ENCODE data around the gene ZNF608. TPM values are rescaled to one million over a fixed set of nuclear protein-coding genes. Genes with fewer than 3 reads are reported as not detected.
A peak's percentile ranks its signal among the peaks of the same experiment; 100 is the strongest.

ZNF608 gene
- total and polyA plus RNA-seq, 2 donors from 2014 or later = 5.9 to 35.8 TPM

DNA sequence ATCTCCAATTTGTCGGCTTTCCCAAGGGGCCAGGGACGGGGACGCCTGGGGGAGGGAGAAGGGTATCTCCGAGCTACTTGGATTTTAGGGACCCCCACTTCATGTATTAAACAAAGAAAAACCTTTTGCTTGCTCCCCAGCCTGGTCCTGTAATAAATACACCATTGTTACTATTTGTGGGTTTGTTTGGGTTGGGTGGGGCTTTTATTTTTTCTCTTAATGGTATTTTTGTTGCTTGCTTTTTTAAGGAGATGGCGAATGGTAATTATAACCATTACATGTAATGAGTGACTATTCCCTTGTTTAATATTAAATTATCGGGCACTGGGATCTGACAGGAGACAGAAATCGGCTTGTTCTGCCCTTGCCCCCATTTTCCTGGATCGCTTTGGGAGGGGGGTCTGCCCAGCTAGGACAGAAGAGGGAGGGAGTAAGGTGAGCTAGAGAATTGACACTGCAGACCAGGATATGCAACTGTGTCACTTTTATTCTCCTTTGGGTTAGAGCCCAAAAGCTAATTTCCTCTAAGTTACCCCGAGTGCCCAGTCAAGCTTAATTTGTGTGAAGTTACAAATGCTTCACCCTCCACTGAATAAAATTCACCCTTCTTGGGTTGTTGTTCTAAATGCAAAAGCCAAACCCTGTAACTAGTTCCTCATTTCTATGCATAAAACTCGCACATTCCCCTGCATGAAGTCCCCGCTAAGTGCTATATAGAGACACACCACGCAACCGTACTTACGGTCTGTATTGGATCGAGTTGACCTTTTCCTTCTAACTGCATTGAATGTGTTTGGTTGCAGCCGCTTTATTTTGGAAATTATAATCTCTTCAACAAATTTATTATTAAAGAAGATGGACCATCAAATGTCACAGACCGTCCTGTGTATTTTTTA is 1.6 kb upstream of the ZNF608 start:
- peak in 2 of 5 donors; percentile 43 to 77 for DNase-seq
- H3K27me3 ChIP-seq (ENCODE audit: control insufficient read depth, insufficient read depth, low read length) = no peaks in the 10 kb centered on the region
- H3K9me3 ChIP-seq (ENCODE audit: control insufficient read depth in 2 of 3, insufficient read depth in 1 of 3, low read length in 3 of 3) = no peaks in the 10 kb centered on the region
- TF ChIP-seq, protein P1, sequence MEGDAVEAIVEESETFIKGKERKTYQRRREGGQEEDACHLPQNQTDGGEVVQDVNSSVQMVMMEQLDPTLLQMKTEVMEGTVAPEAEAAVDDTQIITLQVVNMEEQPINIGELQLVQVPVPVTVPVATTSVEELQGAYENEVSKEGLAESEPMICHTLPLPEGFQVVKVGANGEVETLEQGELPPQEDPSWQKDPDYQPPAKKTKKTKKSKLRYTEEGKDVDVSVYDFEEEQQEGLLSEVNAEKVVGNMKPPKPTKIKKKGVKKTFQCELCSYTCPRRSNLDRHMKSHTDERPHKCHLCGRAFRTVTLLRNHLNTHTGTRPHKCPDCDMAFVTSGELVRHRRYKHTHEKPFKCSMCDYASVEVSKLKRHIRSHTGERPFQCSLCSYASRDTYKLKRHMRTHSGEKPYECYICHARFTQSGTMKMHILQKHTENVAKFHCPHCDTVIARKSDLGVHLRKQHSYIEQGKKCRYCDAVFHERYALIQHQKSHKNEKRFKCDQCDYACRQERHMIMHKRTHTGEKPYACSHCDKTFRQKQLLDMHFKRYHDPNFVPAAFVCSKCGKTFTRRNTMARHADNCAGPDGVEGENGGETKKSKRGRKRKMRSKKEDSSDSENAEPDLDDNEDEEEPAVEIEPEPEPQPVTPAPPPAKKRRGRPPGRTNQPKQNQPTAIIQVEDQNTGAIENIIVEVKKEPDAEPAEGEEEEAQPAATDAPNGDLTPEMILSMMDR (IDR thresholded peaks at IDR 0.05; ENCODE audit: borderline replicate concordance, extremely low read depth, insufficient read depth) = no peak
- peak overlapping the region; percentile 82 to 91 (median 90) for H3K4me3 ChIP-seq (ENCODE audit: low read length in 3 of 3)
- no peak for FAIRE-seq
- no peaks in the 10 kb centered on the region for H3K36me3 ChIP-seq (ENCODE audit: control insufficient read depth in 2 of 3, insufficient read depth in 3 of 3, low read length in 3 of 3)
- intact Hi-C loops (cut with DNase I) = no loop called here
- peak overlapping the region; percentile 91 to 92 for H3K27ac ChIP-seq (ENCODE audit: low read depth in 2 of 2, low read length in 2 of 2)
- peak overlapping the region; percentile 35 to 93 (median 79) for H3K9ac ChIP-seq (ENCODE audit: low read length in 3 of 3)
- peaks cover 0 to 2% (median 0%) of the 10 kb centered on the region in 3 donors for H3K4me1 ChIP-seq (ENCODE audit: control insufficient read depth in 2 of 3, insufficient read depth in 2 of 3, low read depth in 1 of 3, low read length in 3 of 3)

- Histone ChIP-seq H3K36me3 (ENCODE audit: control insufficient read depth in 2 of 3, insufficient read depth in 3 of 3, low read length in 3 of 3) (no peaks in the 10 kb centered on the region), H3K9ac (ENCODE audit: low read length in 3 of 3) (peak overlapping the region; percentile 69 to 93 (median 79)), H3K9me3 (ENCODE audit: control insufficient read depth in 2 of 3, insufficient read depth in 1 of 3, low read length in 3 of 3) (no peaks in the 10 kb centered on the region), H3K27me3 (ENCODE audit: control insufficient read depth, insufficient read depth, low read length) (no peaks in the 10 kb centered on the region), H3K4me3 (ENCODE audit: low read length in 3 of 3) (peak overlapping the region; percentile 90 to 97 (median 91)), H3K4me1 (ENCODE audit: control insufficient read depth in 2 of 3, insufficient read depth in 2 of 3, low read depth in 1 of 3, low read length in 3 of 3) (peaks cover 0 to 4% (median 0%) of the 10 kb centered on the region in 3 donors), H3K27ac (ENCODE audit: low read depth in 2 of 2, low read length in 2 of 2) (peak overlapping the region; percentile 91 to 92)
- TF ChIP-seq, protein P1 (IDR thresholded peaks at IDR 0.05; ENCODE audit: borderline replicate concordance, extremely low read depth, insufficient read depth) = no peak
- FAIRE-seq (no peak), DNase-seq (peak; percentile 93 to 98 (median 95))
- intact Hi-C loops (cut with DNase I) = no loop called here
Observed at GRCh38 chr5:124746916-124747790, 714 bp upstream of the ZNF608 start.

DNA sequence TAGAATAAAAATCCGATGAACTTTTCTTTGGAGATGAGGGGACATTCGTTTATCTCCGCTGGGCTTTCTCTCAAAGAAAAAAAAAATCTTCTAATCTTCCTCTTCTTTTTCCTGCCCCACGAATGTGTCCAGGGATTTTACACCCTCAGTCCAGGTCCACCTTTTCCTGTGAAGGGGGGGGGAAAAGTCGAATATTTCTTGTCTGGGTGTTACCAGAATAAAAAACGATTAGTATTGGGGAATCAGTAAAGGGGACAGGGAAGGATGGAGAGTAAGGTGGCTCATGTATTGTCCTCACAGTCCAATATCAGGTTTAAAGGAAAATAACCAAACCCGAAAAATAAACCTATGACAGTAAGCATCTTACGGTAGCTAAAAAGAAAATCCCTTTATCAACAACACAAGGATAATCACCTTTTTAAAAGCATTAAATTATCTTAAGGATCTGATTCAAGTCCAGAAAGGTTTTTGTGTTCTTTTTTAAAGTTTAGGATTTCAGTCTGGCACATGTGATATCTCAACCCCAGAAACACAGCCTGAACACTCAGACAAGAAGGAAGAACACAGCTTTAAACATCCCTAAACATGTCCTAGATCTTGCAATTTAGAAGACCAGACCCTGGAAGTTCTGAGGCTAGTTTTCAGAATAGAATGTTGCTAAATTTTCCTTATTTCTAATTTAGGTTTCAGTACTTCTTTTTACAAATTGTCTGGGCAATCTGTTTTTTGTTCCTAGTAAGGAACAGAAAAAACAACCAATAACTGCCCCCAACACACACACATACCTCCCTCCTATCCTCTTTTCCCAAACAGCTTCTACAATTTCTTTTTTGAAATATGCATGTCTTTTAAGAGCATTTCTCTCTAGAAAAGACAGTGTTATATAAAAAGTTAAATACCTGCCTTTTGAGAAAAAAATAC is 1.2 kb downstream of the ZNF608 start:
- peak overlapping the region; percentile 62 to 97 (median 90) for H3K4me3 ChIP-seq (ENCODE audit: low read length in 3 of 3)
- no peaks in the 10 kb centered on the region for H3K9me3 ChIP-seq (ENCODE audit: control insufficient read depth in 2 of 3, insufficient read depth in 1 of 3, low read length in 3 of 3)
- intact Hi-C loops (cut with DNase I) = no loop called here
- peak overlapping the region; percentile 88 to 92 for H3K27ac ChIP-seq (ENCODE audit: low read depth in 2 of 2, low read length in 2 of 2)
- peaks cover 3 to 8% (median 5%) of the 10 kb centered on the region in 3 donors for H3K4me1 ChIP-seq (ENCODE audit: control insufficient read depth in 2 of 3, insufficient read depth in 2 of 3, low read depth in 1 of 3, low read length in 3 of 3)
- TF ChIP-seq, protein P1 (IDR thresholded peaks at IDR 0.05; ENCODE audit: borderline replicate concordance, extremely low read depth, insufficient read depth) = no peak
- H3K27me3 ChIP-seq (ENCODE audit: control insufficient read depth, insufficient read depth, low read length) = no peaks in the 10 kb centered on the region
- H3K36me3 ChIP-seq (ENCODE audit: control insufficient read depth in 2 of 3, insufficient read depth in 3 of 3, low read length in 3 of 3) = no peaks in the 10 kb centered on the region
- H3K9ac ChIP-seq (ENCODE audit: low read length in 3 of 3) = peak overlapping the region; percentile 71 to 91 (median 74)
- DNase-seq = peak in 1 of 5 donors; percentile 77
- no peak for FAIRE-seq

Data from kidney (tissue), 14 donors.